GM21447 (cell line): ENCODE results near the gene ZNF680.
"Not testable (repeated sequence)": the region's sequence is repeated elsewhere in the genome, so short reads cannot be mapped to it uniquely, and the experiment has no call there.

ENCODE experiments used
- ATAC-seq: cut with Tn5 transposase; IDR thresholded peaks from one replicate; pipeline ENCODE4 v1.9.1; 2021; ENCODE audit not compliant: unreplicated experiment

Gene ZNF680

DNA sequence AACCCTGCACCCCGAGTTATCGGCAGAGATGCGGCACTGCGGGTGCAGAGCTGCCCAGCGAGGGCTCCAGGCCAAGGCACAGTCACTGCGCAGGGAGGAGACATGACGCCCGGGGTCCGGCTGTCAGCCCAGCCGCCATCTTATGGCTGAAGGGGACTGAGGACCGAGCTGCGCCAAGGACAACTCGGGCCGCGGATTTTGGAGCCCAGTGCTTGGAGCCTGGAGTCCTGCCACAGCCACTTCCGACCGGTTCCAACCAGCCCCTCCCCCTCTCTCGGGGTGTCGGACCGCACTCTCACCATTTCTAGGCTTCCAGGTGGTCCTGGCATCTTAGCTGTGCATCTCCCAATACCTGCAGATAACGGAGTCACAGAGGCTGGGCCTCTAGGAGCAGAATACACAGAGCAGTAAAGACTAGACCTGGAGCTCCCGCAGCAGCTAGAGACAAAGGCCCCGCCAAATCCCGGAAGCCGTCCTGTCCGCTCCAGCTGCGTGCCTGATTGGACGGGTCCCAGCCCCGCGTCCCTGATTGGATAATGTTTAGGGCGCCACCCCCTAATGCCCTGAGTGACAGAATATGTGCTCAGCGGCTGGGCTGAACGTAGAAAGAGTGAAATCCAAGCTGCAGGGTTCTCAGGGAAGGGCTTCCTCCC, at the start of gene ZNF680:
Gene ZNF680, minus strand, starts transcription at position 446 of the 653 bp plus-strand sequence. Its CDS starts 117 bp downstream, at position 329.
- peak; percentile 99 for ATAC-seq

- no peak for ATAC-seq
These were observed 49.6 kb upstream of the ZNF680 start for GRCh38 chr7:64612452-64612851.

GRCh38 chr7:64611717-64612116, 48.8 kb upstream of the ZNF680 start:
- ATAC-seq = no peak

GRCh38 chr7:64610997-64611396, 48.1 kb upstream of the ZNF680 start:
- ATAC-seq = no peak

DNA sequence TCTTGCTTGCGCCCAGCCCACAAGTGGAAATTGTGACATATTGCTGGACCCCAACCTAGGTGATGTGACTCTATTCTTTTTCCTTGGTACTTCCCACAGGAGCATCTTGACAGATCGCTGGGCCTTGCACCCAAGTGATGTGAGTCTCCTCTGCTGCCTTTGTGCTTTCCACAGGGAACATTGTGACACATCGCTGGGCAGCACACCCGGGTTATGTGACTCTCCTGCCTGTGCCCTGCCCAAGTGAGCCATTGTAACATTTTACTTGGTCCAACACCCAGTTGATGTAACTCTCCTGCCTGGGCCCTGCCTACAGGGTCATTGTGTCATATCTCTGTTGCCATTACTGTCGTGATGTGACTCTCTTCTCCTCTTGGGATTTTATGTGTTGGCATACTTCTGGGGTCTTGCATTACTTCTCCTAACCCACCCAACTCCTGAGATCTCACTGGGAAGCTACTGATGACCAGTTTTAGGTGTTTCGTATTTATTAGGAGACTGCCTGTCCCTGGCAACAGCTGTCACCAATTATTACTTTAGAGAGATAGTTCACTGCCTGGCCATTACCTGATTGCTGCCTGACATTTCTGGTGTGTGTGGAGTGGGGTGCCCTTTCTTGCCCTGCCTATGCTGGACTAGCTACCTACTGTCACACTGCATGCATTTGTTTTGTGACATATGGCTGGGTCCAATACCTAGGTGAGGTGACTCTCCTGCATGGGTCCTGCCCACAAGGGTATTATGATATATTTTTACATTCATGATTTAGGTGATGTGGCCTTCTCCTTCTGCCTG, 45.4 kb upstream of the ZNF680 start:
- no peak for ATAC-seq

GRCh38 chr7:64606385-64606784, 43.5 kb upstream of the ZNF680 start:
- ATAC-seq = no peak

DNA sequence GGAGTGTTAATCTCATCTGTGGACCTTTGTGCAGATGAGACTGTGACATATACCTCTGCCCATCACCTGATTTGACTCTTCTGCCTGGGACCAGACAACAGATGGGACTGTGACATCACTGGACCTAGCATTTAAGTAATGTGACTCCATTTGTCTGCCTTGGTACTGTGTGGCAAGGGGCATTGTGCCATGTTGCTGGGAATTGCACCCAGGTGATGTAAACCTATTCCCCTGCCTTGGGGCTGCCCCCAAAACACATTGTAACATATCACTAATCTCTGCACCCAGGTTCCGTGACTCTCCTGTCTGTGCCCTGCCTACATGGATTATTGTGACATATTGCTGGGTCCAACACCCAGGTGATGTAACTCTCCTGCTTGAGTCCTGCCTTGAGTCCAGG, 40.4 kb upstream of the ZNF680 start:
- no peak for ATAC-seq

GRCh38 chr7:64602518-64602917, 39.6 kb upstream of the ZNF680 start:
- no peak for ATAC-seq

GRCh38 chr7:64602086-64602485, 39.2 kb upstream of the ZNF680 start:
- no peak for ATAC-seq

DNA sequence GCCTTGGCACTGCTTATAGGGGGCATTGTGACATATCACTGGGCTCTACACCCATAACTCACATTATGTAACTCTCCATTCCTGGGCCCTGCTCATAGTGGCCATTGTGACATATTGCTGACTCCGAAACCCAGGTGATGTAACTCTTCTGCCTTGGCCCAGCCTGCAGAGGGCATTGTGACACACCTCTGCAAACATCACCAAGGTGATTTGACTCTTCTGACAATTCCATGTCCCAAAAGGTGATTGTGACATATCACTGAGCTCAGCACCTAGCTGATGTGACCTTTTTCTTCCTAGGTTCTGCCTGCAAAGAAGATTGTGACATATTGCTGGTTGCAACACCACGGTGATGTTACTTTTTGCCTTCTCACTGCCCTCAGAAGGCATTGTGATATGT, 36.5 kb upstream of the ZNF680 start:
- ATAC-seq = no peak

DNA sequence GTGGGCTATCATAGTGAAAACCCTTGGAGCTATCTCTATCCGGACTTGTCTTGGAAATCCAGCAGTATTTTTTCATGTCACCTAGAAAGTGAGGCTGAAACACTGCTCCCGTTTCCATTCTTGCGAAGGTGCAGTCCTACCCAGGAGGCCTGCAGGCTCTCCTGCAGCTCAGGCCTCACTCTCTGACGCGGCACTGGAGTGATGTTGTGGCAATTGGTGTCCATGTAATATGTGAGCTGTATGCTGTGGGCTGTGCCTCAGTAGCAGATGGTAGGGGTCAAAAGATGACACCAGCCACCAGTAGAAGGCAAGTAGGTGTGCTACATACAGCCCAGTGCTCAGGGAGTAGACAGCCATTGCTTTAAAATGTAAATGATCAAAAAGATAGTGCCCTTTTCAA, 28.1 kb upstream of the ZNF680 start:
- ATAC-seq = no peak

- ATAC-seq = no peak
These were observed 19.3 kb upstream of the ZNF680 start for GRCh38 chr7:64581926-64582894.

GRCh38 chr7:64581391-64581790, 18.5 kb upstream of the ZNF680 start:
- ATAC-seq = no peak

GRCh38 chr7:64574540-64575099, 11.7 kb upstream of the ZNF680 start:
- ATAC-seq = no peak

GRCh38 chr7:64570284-64570605, 7.4 kb upstream of the ZNF680 start:
- ATAC-seq = not testable (repeated sequence)

DNA sequence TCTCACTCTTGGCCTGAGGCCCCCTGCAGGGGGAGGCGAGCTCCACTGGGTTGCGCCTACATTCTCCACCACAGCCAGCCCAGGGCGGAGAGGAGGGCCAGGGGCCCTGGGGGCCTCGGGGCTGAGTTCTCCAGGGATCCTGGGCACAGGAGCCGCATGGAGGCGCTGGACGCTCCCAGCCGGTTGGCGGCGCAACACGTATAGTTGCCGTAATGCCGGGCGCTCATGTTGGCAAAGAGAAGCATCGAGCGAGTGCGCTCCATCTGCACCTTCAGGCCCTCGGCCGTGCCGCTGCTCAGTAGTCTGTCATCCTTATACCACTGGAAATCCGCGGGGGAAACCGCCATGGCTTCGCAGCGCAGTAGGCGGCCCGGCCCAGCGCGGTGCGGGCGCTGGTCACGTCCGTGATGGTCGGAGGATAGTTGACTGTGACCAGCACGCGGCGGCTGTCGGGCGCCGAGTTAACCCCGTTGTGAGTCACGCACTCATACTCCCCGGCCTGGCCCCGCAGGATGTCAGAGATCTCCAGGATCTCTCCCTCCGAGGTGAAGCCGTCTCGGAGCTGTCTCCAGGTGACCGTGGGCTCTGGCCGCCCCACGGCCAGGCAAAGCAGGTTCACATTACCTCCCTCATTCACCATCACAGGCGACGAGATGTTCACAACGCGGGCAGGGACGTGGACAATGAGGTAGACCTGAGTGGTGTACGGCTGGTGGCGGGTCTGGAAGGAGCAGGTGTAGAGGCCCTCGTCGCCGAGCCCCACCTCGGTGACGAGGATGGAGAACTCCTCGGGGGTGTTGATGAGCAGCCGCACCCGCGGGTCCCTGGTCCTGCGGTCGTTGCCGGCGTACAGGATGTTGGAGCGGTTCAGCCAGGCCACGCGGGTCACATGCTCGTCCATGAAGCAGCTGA, 6.8 kb upstream of the ZNF680 start:
- ATAC-seq = not testable (repeated sequence)

DNA sequence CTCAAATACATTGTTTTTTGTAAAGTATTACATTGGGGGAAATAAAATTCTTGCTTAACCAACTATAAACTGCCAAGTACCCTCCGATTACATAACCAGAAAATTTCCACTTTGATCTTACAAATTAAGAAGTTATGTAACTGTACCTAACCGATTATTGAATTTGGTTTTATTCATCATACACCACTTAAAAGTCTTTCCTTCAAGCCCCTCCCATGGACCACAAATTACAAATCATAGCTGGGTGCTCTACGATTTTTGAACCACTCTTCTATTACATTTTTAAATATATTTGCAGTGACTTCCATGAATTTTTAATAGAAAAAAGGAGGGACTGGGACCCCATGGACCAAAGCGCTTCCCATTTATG, 630 bp downstream of the ZNF680 start:
- ATAC-seq = no peak

DNA sequence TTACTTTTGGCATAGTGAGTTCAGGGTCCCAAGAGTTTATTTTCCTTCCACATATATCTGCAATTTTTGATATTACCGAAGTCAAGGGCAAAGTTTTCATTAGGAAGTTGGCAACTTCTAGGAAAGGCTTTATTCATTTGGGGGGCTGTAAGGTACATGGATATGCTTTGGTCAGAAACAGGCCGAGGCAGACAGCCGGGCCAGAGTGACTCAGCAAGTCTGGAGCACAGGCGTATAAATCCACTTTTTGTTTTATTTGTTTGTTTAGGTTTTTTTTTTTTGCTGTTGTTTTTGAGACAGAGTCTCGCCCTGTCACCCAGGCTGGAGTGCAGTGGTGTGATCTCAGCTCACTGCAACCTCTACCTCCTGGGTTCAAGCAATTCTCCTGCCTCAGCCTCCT, 3.7 kb downstream of the ZNF680 start:
- ATAC-seq = no peak

DNA sequence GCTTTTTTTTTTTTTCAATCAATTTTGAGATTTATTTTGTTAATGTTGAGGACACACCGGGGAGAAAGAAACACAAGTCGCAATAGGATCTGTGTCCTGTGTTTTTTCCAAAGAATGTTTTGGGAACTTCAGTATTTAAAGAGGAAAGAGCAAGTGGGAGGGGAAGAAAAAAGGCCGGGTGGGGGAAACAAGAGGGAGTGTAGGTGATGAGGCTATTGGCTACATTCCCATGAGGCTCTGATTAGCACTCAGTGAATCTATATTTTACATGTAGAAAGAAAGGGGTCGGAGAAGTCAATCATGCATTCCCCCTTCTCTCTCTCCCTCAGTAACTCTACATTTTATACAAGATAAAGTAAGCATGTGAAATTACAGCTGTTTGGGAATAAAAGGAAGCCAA, 4.1 kb downstream of the ZNF680 start:
- no peak for ATAC-seq

DNA sequence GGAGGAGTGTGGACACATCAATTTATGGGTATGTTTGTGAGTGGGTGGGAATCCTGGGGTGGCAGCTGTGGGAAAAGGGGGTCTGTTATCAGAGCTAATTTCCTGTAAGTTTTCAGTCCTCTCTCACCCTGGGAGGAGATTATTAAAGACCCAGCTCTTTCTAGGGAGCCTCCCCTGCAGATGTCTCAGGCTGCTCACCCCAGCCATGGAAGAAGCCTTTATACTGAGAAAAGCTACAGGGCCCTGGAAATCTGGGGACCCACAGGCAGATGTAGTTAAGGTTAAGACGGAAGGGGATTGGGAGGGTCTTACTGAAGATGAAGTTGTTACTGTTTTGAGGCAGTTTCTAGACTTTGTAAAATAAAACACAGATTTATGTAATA, 4.6 kb downstream of the ZNF680 start:
- no peak for ATAC-seq
